HEK293 (cell line): Measurements from ENCODE around the gene ARCN1.

Experiments
- FEZF1 ChIP-seq: fragments of 450-650 bp; formaldehyde crosslinking; IDR thresholded peaks from 2 replicates; pipeline ENCODE4 v1.5.1; 2016; ENCODE audit warnings: missing biosample characterization, missing genetic modification characterization
- SETDB1 ChIP-seq: IDR thresholded peaks from one replicate; pipeline ENCODE4 v1.6.1; 2017; ENCODE audit warnings: mild to moderate bottlenecking, low read length, moderate library complexity, mixed read lengths; ENCODE audit not compliant: insufficient read length
- SP7 ChIP-seq: fragments of 450-650 bp; formaldehyde crosslinking; IDR thresholded peaks from 2 replicates; pipeline ENCODE4 v1.5.1; 2016; ENCODE audit warnings: missing biosample characterization, missing genetic modification characterization
- TRIM28 ChIP-seq: IDR thresholded peaks from 2 replicates; pipeline ENCODE4 v1.6.1; 2011; ENCODE audit warnings: low read length, control low read depth, borderline replicate concordance
- WT1 ChIP-seq: fragments of 450-650 bp; formaldehyde crosslinking; IDR thresholded peaks from 2 replicates; pipeline ENCODE4 v1.5.1; 2016; ENCODE audit warnings: missing biosample characterization, missing genetic modification characterization
- YY1 ChIP-seq: fragments of 450-650 bp; formaldehyde crosslinking; IDR thresholded peaks from 2 replicates; pipeline ENCODE4 v1.5.1; 2018; ENCODE audit warnings: missing biosample characterization, missing genetic modification characterization
- ZBTB8A ChIP-seq: fragments of 450-650 bp; formaldehyde crosslinking; IDR thresholded peaks from 2 replicates; pipeline ENCODE4 v1.5.1; 2016; ENCODE audit warnings: missing biosample characterization, missing genetic modification characterization
- ZFP69B ChIP-seq: fragments of 450-650 bp; formaldehyde crosslinking; IDR thresholded peaks from 2 replicates; pipeline ENCODE4 v1.5.1; 2016; ENCODE audit warnings: missing biosample characterization, missing genetic modification characterization
- ZNF10 ChIP-seq: fragments of 450-650 bp; formaldehyde crosslinking; IDR thresholded peaks from 2 replicates; pipeline ENCODE4 v1.5.1; 2017; ENCODE audit warnings: missing biosample characterization, missing genetic modification characterization
- ZNF133 ChIP-seq: fragments of 450-650 bp; formaldehyde crosslinking; IDR thresholded peaks from 2 replicates; pipeline ENCODE4 v1.5.1; 2016; ENCODE audit warnings: missing biosample characterization, missing genetic modification characterization
- ZNF138 ChIP-seq: fragments of 450-650 bp; formaldehyde crosslinking; IDR thresholded peaks from 2 replicates; pipeline ENCODE4 v1.5.1; 2016; ENCODE audit warnings: missing biosample characterization, missing genetic modification characterization, borderline replicate concordance
- ZNF184 ChIP-seq: fragments of 450-650 bp; IDR thresholded peaks from 2 replicates; pipeline ENCODE4 v1.5.1; 2018; ENCODE audit warnings: missing biosample characterization, mild to moderate bottlenecking, missing genetic modification characterization
- ZNF19 ChIP-seq: fragments of 450-650 bp; formaldehyde crosslinking; IDR thresholded peaks from 2 replicates; pipeline ENCODE4; 2016; ENCODE audit warnings: missing biosample characterization, missing genetic modification characterization, low read depth
- ZNF223 ChIP-seq: fragments of 450-650 bp; formaldehyde crosslinking; IDR thresholded peaks from 2 replicates; pipeline ENCODE4 v1.5.1; 2016; ENCODE audit warnings: missing biosample characterization, missing genetic modification characterization
- ZNF274 ChIP-seq, 2 experiments: fragments of 200-500 bp in 1 of 2; fragments of 450-650 bp in 1 of 2; sonication (Bioruptor generic) in 1 of 2; formaldehyde crosslinking in 1 of 2; IDR thresholded peaks; 2 replicates each; pipeline versions ENCODE4 v1.5.1 to v1.6.1; 2014 to 2016; ENCODE audit warnings: borderline replicate concordance in 1 of 2, inconsistent platforms in 1 of 2, low read length in 1 of 2, missing biosample characterization in 1 of 2, missing genetic modification characterization in 1 of 2
- ZNF341 ChIP-seq: fragments of 450-650 bp; formaldehyde crosslinking; IDR thresholded peaks from 2 replicates; pipeline ENCODE4; 2016; ENCODE audit warnings: low read depth, missing biosample characterization, missing genetic modification characterization
- ZNF544 ChIP-seq: fragments of 450-650 bp; formaldehyde crosslinking; IDR thresholded peaks from 2 replicates; pipeline ENCODE4 v1.5.0; 2017; ENCODE audit warnings: missing biosample characterization, missing genetic modification characterization
- ZNF610 ChIP-seq: fragments of 450-650 bp; formaldehyde crosslinking; IDR thresholded peaks from 2 replicates; pipeline ENCODE4 v1.5.1; 2016; ENCODE audit warnings: missing biosample characterization, missing genetic modification characterization, borderline replicate concordance
- ZNF621 ChIP-seq: fragments of 450-650 bp; formaldehyde crosslinking; IDR thresholded peaks from 2 replicates; pipeline ENCODE4 v1.5.1; 2017; ENCODE audit warnings: missing biosample characterization, missing genetic modification characterization
- ZNF654 ChIP-seq: fragments of 450-650 bp; formaldehyde crosslinking; IDR thresholded peaks from 2 replicates; pipeline ENCODE4 v1.5.1; 2016; ENCODE audit warnings: low read depth, missing biosample characterization, missing genetic modification characterization
- ZNF658 ChIP-seq: fragments of 450-650 bp; formaldehyde crosslinking; IDR thresholded peaks from 2 replicates; pipeline ENCODE4; 2016; ENCODE audit warnings: missing biosample characterization, missing genetic modification characterization
- ZNF747 ChIP-seq: fragments of 450-650 bp; formaldehyde crosslinking; IDR thresholded peaks from 2 replicates; pipeline ENCODE4 v1.5.1; 2016; ENCODE audit warnings: missing biosample characterization, missing genetic modification characterization
- ZNF76 ChIP-seq: fragments of 450-650 bp; formaldehyde crosslinking; IDR thresholded peaks from 2 replicates; pipeline ENCODE4; 2016; ENCODE audit warnings: low read depth, missing biosample characterization, missing genetic modification characterization, borderline replicate concordance
- ZNF776 ChIP-seq: fragments of 450-650 bp; formaldehyde crosslinking; IDR thresholded peaks from 2 replicates; pipeline ENCODE4 v1.5.0; 2017; ENCODE audit warnings: missing biosample characterization, missing genetic modification characterization, borderline replicate concordance
- ZNF843 ChIP-seq: fragments of 450-650 bp; formaldehyde crosslinking; IDR thresholded peaks from 2 replicates; pipeline ENCODE4 v1.5.1; 2016; ENCODE audit warnings: missing biosample characterization, missing genetic modification characterization
- ZXDB ChIP-seq: fragments of 450-650 bp; formaldehyde crosslinking; IDR thresholded peaks from 2 replicates; pipeline ENCODE4 v1.5.1; 2016; ENCODE audit warnings: missing biosample characterization, missing genetic modification characterization
- TF ChIP-seq, protein P1 (sequence below): fragments of 450-650 bp; formaldehyde crosslinking; IDR thresholded peaks from 2 replicates; pipeline ENCODE4 v1.5.1; 2016; ENCODE audit warnings: missing biosample characterization, missing genetic modification characterization
- TF ChIP-seq, protein P2 (sequence below): fragments of 450-650 bp; formaldehyde crosslinking; IDR thresholded peaks from 2 replicates; pipeline ENCODE4 v1.5.1; 2016; ENCODE audit warnings: missing biosample characterization, missing genetic modification characterization
- TF ChIP-seq, protein P3 (sequence below): fragments of 450-650 bp; formaldehyde crosslinking; IDR thresholded peaks from 2 replicates; pipeline ENCODE4 v1.5.1; 2017; ENCODE audit warnings: missing biosample characterization, missing genetic modification characterization
- TF ChIP-seq, protein P4 (sequence below): fragments of 450-650 bp; formaldehyde crosslinking; optimal IDR thresholded peaks from 2 replicates; pipeline ENCODE3; 2016; ENCODE audit warnings: missing biosample characterization, mild to moderate bottlenecking, missing genetic modification characterization
- TF ChIP-seq, protein P5 (sequence below): fragments of 450-650 bp; formaldehyde crosslinking; IDR thresholded peaks from 2 replicates; pipeline ENCODE4 v1.5.1; 2016; ENCODE audit warnings: missing biosample characterization, missing genetic modification characterization

Gene ARCN1

DNA sequence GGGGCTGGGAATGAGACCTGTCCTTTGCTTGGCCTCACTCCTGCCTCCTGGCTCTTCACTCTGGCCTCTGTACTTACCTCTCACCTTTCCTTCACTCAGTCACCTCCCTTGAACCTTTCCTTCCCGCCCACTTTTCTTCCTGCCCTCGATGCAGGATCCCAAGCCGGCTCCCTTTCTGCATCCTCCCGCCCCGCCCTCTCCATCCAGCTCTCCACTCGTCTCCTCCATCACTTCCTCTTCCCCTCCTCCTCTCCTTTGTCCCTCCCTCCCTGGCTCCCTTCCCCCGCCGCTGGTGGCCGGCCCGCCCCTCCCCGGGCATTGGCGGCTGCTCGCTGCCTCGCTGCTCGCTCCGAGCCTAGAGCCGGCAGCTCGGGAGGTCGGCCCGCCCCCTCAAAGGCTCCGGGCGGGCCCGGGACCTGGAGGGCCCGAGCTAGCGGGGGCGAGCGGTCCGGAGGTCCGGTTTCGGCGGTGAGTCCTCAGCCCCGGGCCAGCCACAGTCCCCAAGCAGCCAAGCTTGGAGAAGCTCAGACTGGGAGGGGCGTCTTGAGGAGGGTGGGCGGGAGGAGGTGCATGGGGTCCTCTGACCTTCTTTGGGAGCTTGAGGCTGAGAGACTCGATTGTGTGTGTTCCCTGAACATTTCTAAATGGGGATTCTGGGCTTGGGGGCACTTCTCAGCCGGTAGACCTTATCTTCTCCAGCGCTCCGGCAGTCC lies 49.0 kb downstream of the ARCN1 start (continued):
- TF ChIP-seq SP7, result peak; percentile 46; the same call in 1 of the 2 replicates
- TF ChIP-seq, protein P1, sequence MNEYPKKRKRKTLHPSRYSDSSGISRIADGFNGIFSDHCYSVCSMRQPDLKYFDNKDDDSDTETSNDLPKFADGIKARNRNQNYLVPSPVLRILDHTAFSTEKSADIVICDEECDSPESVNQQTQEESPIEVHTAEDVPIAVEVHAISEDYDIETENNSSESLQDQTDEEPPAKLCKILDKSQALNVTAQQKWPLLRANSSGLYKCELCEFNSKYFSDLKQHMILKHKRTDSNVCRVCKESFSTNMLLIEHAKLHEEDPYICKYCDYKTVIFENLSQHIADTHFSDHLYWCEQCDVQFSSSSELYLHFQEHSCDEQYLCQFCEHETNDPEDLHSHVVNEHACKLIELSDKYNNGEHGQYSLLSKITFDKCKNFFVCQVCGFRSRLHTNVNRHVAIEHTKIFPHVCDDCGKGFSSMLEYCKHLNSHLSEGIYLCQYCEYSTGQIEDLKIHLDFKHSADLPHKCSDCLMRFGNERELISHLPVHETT, result no peak
- TF ChIP-seq, protein P2, sequence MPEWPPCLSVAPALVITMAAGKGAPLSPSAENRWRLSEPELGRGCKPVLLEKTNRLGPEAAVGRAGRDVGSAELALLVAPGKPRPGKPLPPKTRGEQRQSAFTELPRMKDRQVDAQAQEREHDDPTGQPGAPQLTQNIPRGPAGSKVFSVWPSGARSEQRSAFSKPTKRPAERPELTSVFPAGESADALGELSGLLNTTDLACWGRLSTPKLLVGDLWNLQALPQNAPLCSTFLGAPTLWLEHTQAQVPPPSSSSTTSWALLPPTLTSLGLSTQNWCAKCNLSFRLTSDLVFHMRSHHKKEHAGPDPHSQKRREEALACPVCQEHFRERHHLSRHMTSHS (tag by site-specific recombination), result no peak
- TF ChIP-seq ZNF133 (tag by site-specific recombination), result no peak
- TF ChIP-seq SETDB1, result no peak
- TF ChIP-seq ZNF610 (tag by site-specific recombination), result no peak
- TF ChIP-seq, protein P3, sequence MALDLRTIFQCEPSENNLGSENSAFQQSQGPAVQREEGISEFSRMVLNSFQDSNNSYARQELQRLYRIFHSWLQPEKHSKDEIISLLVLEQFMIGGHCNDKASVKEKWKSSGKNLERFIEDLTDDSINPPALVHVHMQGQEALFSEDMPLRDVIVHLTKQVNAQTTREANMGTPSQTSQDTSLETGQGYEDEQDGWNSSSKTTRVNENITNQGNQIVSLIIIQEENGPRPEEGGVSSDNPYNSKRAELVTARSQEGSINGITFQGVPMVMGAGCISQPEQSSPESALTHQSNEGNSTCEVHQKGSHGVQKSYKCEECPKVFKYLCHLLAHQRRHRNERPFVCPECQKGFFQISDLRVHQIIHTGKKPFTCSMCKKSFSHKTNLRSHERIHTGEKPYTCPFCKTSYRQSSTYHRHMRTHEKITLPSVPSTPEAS, result no peak
- TF ChIP-seq ZNF76 (tag by site-specific recombination), result no peak
- TF ChIP-seq, protein P4, sequence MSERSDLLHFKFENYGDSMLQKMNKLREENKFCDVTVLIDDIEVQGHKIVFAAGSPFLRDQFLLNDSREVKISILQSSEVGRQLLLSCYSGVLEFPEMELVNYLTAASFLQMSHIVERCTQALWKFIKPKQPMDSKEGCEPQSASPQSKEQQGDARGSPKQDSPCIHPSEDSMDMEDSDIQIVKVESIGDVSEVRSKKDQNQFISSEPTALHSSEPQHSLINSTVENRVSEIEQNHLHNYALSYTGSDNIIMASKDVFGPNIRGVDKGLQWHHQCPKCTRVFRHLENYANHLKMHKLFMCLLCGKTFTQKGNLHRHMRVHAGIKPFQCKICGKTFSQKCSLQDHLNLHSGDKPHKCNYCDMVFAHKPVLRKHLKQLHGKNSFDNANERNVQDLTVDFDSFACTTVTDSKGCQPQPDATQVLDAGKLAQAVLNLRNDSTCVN (tag by site-specific recombination), result peak; percentile 47
- TF ChIP-seq ZNF19, result no peak
- TF ChIP-seq ZNF658 (tag by site-specific recombination), result no peak
- no peak for TF ChIP-seq ZNF654 (tag by site-specific recombination)
- no peak for TF ChIP-seq ZNF747
- no peak for TF ChIP-seq YY1 (tag by site-specific recombination)
- no peak for TF ChIP-seq ZNF274 (IDR thresholded peaks at IDR 0.05; ENCODE audit: low read length)
- no peak for TF ChIP-seq ZNF274 (tag by site-specific recombination; IDR thresholded peaks at IDR 0.05; ENCODE audit: borderline replicate concordance)
- TF ChIP-seq, protein P5, sequence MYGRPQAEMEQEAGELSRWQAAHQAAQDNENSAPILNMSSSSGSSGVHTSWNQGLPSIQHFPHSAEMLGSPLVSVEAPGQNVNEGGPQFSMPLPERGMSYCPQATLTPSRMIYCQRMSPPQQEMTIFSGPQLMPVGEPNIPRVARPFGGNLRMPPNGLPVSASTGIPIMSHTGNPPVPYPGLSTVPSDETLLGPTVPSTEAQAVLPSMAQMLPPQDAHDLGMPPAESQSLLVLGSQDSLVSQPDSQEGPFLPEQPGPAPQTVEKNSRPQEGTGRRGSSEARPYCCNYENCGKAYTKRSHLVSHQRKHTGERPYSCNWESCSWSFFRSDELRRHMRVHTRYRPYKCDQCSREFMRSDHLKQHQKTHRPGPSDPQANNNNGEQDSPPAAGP (tag by site-specific recombination), result 0 out of 2 replicates have a peak, but pooled peaks have one; percentile 20
- no peak for TF ChIP-seq ZNF621 (tag by site-specific recombination)
- no peak for TF ChIP-seq ZNF223 (tag by site-specific recombination)
- TF ChIP-seq ZNF138, result no peak
- TF ChIP-seq ZNF341 (tag by site-specific recombination), result no peak
- peak; percentile 41; the same call in 1 of the 2 replicates for TF ChIP-seq ZXDB (tag by site-specific recombination)
- no peak for TF ChIP-seq FEZF1
- no peak for TF ChIP-seq ZNF184 (tag by site-specific recombination)
- TF ChIP-seq TRIM28, result no peak
- peak; percentile 48 for TF ChIP-seq ZBTB8A (tag by site-specific recombination)
- 0 out of 2 replicates have a peak, but pooled peaks have one; percentile 14 for TF ChIP-seq WT1 (tag by site-specific recombination)
- no peak for TF ChIP-seq ZNF843
- no peak for TF ChIP-seq ZFP69B (tag by site-specific recombination)
- no peak for TF ChIP-seq ZNF776 (tag by site-specific recombination)
- TF ChIP-seq ZNF10, result no peak
- no peak for TF ChIP-seq ZNF544
